Activated naive CD4-positive, alpha-beta T cell treated with anti-CD3 and anti-CD28 coated beads for 36 hours (primary cell): ENCODE results near the gene UNC5B. TPM values are rescaled to one million over a fixed set of nuclear protein-coding genes. Genes with fewer than 3 reads are reported as not detected.

ENCODE experiments used
- CTCF ChIA-PET: fragments of 350-600 bp; sonication (Branson Sonifier 250); formaldehyde crosslinking; loops from one replicate; lab custom pipeline; 2021; ENCODE audit warnings: antibody characterized with exemption; lab: Charles Lee
- DNase-seq: peaks from one replicate; pipeline ENCODE4 v3.0.0-alpha.2; 2020
- H3K27ac Mint-ChIP-seq: one replicate; pipeline ENCODE4 v1.8.0; 2021; ENCODE audit warnings: mild to moderate bottlenecking, mixed read lengths
- H3K27me3 Mint-ChIP-seq: one replicate; pipeline ENCODE4 v1.8.0; 2021; ENCODE audit warnings: low read depth, mixed read lengths
- H3K36me3 Mint-ChIP-seq: one replicate; pipeline ENCODE4 v1.8.0; 2021; ENCODE audit warnings: low read depth, mixed read lengths
- H3K4me1 Mint-ChIP-seq: one replicate; pipeline ENCODE4 v1.8.0; 2021; ENCODE audit warnings: low read depth, mixed read lengths
- H3K4me3 Mint-ChIP-seq: one replicate; pipeline ENCODE4 v1.8.0; 2021; ENCODE audit warnings: mild to moderate bottlenecking, moderate library complexity, mixed read lengths
- H3K9me3 Mint-ChIP-seq: one replicate; pipeline ENCODE4 v1.8.0; 2021; ENCODE audit warnings: mixed read lengths
- intact Hi-C: fragments of 100-400 bp; cut with micrococcal nuclease; formaldehyde crosslinking; loops from one replicate; pipeline ENCODE4 v1.15.1; 2023
- total RNA-seq, 2 experiments: library from RNA; stranded (reverse); gene quantifications; one replicate each; pipeline ENCODE4 v1.2.3, GENCODE V29; 2021

The UNC5B gene
- total RNA-seq, 2 experiments from 2014 or later, result 0.05 TPM

- no peak for DNase-seq
- CTCF ChIA-PET, result interaction anchor here (0.6 kb wide), 1 partner anchor 357 kb away, joined by 3 read pairs; no protein-coding TSS in a partner anchor
These were observed 67.8 kb downstream of the UNC5B start for GRCh38 chr10:71280216-71280615.

DNA sequence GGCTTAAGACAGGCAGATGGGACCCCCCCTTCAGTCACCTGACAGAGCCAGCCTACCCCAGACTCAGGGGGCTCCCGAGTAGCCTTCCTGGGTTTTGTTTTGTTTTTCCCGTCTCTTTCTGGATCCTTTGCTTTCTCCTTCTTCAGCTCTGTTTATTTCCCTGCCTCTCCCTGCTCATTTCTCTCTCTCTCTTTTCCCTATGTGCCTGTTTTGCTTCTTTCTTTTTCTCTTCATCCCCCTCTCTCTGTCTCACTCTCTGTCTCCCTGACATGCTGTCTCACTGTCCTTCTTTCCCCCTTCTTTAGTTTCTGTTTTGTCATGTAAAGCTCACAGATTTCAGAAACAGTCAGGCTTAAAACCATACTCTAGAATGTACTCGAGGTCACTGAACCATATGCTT, 68.5 kb downstream of the UNC5B start:
- DNase-seq, result no peak
- H3K27me3 Mint-ChIP-seq, result no peaks in the 10 kb centered on the region
- intact Hi-C loops, result no loop called here
- H3K9me3 Mint-ChIP-seq, result no peaks in the 10 kb centered on the region
- no peaks in the 10 kb centered on the region for H3K36me3 Mint-ChIP-seq
- H3K4me3 Mint-ChIP-seq, result no peak overlapping the region
- CTCF ChIA-PET, result interaction anchor here (0.6 kb wide), 2 partner anchors 13 to 356 kb away, joined by 3 read pairs; no protein-coding TSS in a partner anchor
- no peak overlapping the region for H3K27ac Mint-ChIP-seq
- no peaks in the 10 kb centered on the region for H3K4me1 Mint-ChIP-seq

More at GRCh38 chr10:71280216-71280615, 67.8 kb downstream of the UNC5B start:
- Mint-ChIP-seq H3K9me3 (no peaks in the 10 kb centered on the region), H3K27me3 (no peaks in the 10 kb centered on the region), H3K4me1 (peaks cover 1% of the 10 kb centered on the region), H3K27ac (no peak overlapping the region), H3K36me3 (no peaks in the 10 kb centered on the region), H3K4me3 (no peak overlapping the region)
- intact Hi-C loops, result no loop called here

- CTCF ChIA-PET, result interaction anchor here (0.6 kb wide), 2 partner anchors 14 to 70 kb away, joined by 3 read pairs; partner anchors contain the start of gene UNC5B
- Mint-ChIP-seq H3K4me3 (no peak overlapping the region), H3K36me3 (no peaks in the 10 kb centered on the region), H3K4me1 (no peaks in the 10 kb centered on the region), H3K27me3 (no peaks in the 10 kb centered on the region), H3K9me3 (no peaks in the 10 kb centered on the region), H3K27ac (no peak overlapping the region)
- DNase-seq, result no peak
- intact Hi-C loops, result no loop called here
These were observed 69.4 kb downstream of the UNC5B start for GRCh38 chr10:71281646-71282322.

- H3K36me3 Mint-ChIP-seq, result no peaks in the 10 kb centered on the region
- H3K27ac Mint-ChIP-seq, result no peak overlapping the region
- CTCF ChIA-PET, result interaction anchor here (0.6 to 3.4 kb wide), 2 partner anchors 70 to 379 kb away, joined by 3 to 10 read pairs; partner anchors contain the start of gene UNC5B
- H3K9me3 Mint-ChIP-seq, result no peaks in the 10 kb centered on the region
- H3K4me1 Mint-ChIP-seq, result no peaks in the 10 kb centered on the region
- no peak for DNase-seq
- intact Hi-C loops, result no loop called here
- H3K4me3 Mint-ChIP-seq, result no peak overlapping the region
- H3K27me3 Mint-ChIP-seq, result no peaks in the 10 kb centered on the region
These were observed 69.9 kb downstream of the UNC5B start for GRCh38 chr10:71282323-71282680.

- CTCF ChIA-PET, result interaction anchor here (1.1 to 3.4 kb wide), 2 partner anchors 13 to 380 kb away, joined by 4 to 10 read pairs; no protein-coding TSS in a partner anchor
- Mint-ChIP-seq H3K36me3 (no peaks in the 10 kb centered on the region), H3K4me1 (no peaks in the 10 kb centered on the region), H3K4me3 (no peak overlapping the region), H3K9me3 (no peaks in the 10 kb centered on the region), H3K27ac (no peak overlapping the region), H3K27me3 (no peaks in the 10 kb centered on the region)
- no peak for DNase-seq
- intact Hi-C loops, result no loop called here
These were observed 71.0 kb downstream of the UNC5B start for GRCh38 chr10:71283410-71283809.

DNA sequence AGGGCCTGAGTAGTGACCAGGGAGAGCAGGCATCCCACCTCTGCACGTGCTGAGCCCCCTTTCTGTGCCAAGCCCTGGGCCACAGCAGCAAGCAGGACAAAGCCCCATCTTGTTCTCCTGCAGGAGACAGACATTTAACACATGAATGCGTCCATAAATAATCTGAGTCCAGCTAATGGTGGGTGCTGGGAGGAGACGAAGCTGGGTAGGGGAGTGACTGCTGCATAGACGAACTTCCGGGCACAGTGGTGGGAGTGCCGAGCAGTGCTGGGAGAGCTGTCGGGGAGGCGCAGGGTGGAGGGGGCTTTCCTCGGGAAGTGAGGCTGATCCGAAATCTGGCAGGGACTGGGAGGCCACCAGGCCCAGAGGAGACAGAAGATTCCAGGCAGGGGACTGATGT, 71.5 kb downstream of the UNC5B start:
- H3K9me3 Mint-ChIP-seq, result no peaks in the 10 kb centered on the region
- CTCF ChIA-PET, result interaction anchor here (0.8 to 3.4 kb wide), 8 partner anchors 13 to 381 kb away, joined by 3 to 19 read pairs (median 4); no protein-coding TSS in a partner anchor
- no peak overlapping the region for H3K4me3 Mint-ChIP-seq
- intact Hi-C loops, result no loop called here
- H3K36me3 Mint-ChIP-seq, result no peaks in the 10 kb centered on the region
- no peak for DNase-seq
- H3K4me1 Mint-ChIP-seq, result no peaks in the 10 kb centered on the region
- H3K27ac Mint-ChIP-seq, result no peak overlapping the region
- no peaks in the 10 kb centered on the region for H3K27me3 Mint-ChIP-seq

DNA sequence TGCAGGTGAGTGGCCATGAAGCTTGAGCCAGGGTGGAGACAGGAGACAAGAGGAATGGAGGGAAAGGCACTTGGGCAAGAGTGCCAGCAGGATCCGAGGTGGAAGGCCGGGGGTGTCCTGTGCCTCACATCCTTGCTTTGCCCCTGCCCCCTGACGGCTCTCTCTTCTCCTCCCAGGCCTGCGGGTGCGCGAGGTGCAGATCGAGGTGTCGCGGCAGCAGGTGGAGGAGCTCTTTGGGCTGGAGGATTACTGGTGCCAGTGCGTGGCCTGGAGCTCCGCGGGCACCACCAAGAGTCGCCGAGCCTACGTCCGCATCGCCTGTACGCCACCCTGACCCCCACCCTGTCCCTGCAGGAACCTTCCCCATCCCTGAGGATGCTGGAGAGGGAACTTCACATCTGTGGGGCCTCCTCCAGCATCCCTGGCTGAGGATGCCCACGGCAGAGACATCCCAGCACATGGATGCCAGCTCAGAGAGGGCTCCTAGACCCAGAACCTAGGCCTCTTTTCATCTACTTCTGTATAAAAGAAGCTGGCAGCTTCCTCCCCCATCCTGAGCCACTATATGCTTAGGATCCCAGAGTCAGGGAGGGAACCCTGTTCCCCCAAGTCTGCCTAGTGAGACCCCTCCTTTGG, 72.3 kb downstream of the UNC5B start:
- CTCF ChIA-PET, result interaction anchor here (0.7 to 3.4 kb wide), 12 partner anchors 9 to 381 kb away, joined by 3 to 19 read pairs (median 4); no protein-coding TSS in a partner anchor
- H3K36me3 Mint-ChIP-seq, result no peaks in the 10 kb centered on the region
- no peak overlapping the region for H3K27ac Mint-ChIP-seq
- intact Hi-C loops, result loop anchor here (1.0 to 5.0 kb wide), 3 partner anchors 359 to 727 kb away; no protein-coding TSS in a partner anchor
- H3K4me3 Mint-ChIP-seq, result no peak overlapping the region
- H3K4me1 Mint-ChIP-seq, result no peaks in the 10 kb centered on the region
- H3K9me3 Mint-ChIP-seq, result no peaks in the 10 kb centered on the region
- H3K27me3 Mint-ChIP-seq, result no peaks in the 10 kb centered on the region
- DNase-seq, result no peak

- CTCF ChIA-PET, result interaction anchor here (0.6 to 3.4 kb wide), 9 partner anchors 8 to 382 kb away, joined by 3 to 19 read pairs (median 5); no protein-coding TSS in a partner anchor
- no peak overlapping the region for H3K27ac Mint-ChIP-seq
- H3K27me3 Mint-ChIP-seq, result no peaks in the 10 kb centered on the region
- intact Hi-C loops, result loop anchor here (1.0 to 5.0 kb wide), 3 partner anchors 360 to 728 kb away; no protein-coding TSS in a partner anchor
- H3K4me3 Mint-ChIP-seq, result no peak overlapping the region
- DNase-seq, result peak; percentile 50
- H3K9me3 Mint-ChIP-seq, result no peaks in the 10 kb centered on the region
- H3K4me1 Mint-ChIP-seq, result no peaks in the 10 kb centered on the region
- H3K36me3 Mint-ChIP-seq, result no peaks in the 10 kb centered on the region
These were observed 72.8 kb downstream of the UNC5B start for GRCh38 chr10:71285180-71285545.

- Mint-ChIP-seq H3K4me1 (no peaks in the 10 kb centered on the region), H3K36me3 (no peaks in the 10 kb centered on the region), H3K4me3 (no peak overlapping the region), H3K27me3 (no peaks in the 10 kb centered on the region), H3K9me3 (no peaks in the 10 kb centered on the region), H3K27ac (no peak overlapping the region)
- DNase-seq, result no peak
- CTCF ChIA-PET, result interaction anchor here (0.5 to 2.9 kb wide), 6 partner anchors 7 to 611 kb away, joined by 3 to 19 read pairs (median 6); no protein-coding TSS in a partner anchor
- intact Hi-C loops, result loop anchor here (1.0 to 5.0 kb wide), 3 partner anchors 361 to 729 kb away; no protein-coding TSS in a partner anchor
These were observed 73.6 kb downstream of the UNC5B start for GRCh38 chr10:71285986-71286385.

- no peak for DNase-seq
- H3K4me3 Mint-ChIP-seq, result no peak overlapping the region
- H3K36me3 Mint-ChIP-seq, result no peaks in the 10 kb centered on the region
- H3K4me1 Mint-ChIP-seq, result no peaks in the 10 kb centered on the region
- H3K9me3 Mint-ChIP-seq, result no peaks in the 10 kb centered on the region
- CTCF ChIA-PET, result interaction anchor here (2.2 to 2.9 kb wide), 2 partner anchors 8 to 363 kb away, joined by 7 to 19 read pairs; no protein-coding TSS in a partner anchor
- intact Hi-C loops, result loop anchor here (5.0 kb wide), 1 partner anchor 729 kb away; no protein-coding TSS in a partner anchor
- H3K27ac Mint-ChIP-seq, result no peak overlapping the region
- H3K27me3 Mint-ChIP-seq, result no peaks in the 10 kb centered on the region
These were observed 74.3 kb downstream of the UNC5B start for GRCh38 chr10:71286521-71287294.

DNA sequence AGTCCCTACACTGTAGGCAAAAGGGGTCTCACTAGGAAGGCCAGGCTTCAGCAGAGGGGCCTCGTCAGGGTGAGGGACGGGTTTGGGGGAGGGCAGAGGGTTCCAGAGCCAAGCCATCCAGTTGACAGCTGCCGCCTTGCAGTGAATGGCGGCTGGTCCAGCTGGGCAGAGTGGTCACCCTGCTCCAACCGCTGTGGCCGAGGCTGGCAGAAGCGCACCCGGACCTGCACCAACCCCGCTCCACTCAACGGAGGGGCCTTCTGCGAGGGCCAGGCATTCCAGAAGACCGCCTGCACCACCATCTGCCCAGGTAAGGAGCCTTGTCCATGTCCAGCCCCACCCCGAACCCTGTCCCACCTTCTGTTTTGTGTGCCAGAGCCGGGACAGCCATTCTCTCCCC, 75.1 kb downstream of the UNC5B start:
- Mint-ChIP-seq H3K4me1 (no peaks in the 10 kb centered on the region), H3K9me3 (no peaks in the 10 kb centered on the region), H3K27ac (no peak overlapping the region), H3K36me3 (no peaks in the 10 kb centered on the region), H3K27me3 (no peaks in the 10 kb centered on the region), H3K4me3 (no peak overlapping the region)
- CTCF ChIA-PET, result no interaction called here
- no peak for DNase-seq
- intact Hi-C loops, result loop anchor here (5.0 kb wide), 1 partner anchor 730 kb away; no protein-coding TSS in a partner anchor
